ENCODE measurements around the gene LRIT2.

- TF ChIP-seq EZH2 (IDR thresholded peaks at IDR 0.05; ENCODE audit: borderline replicate concordance, insufficient read depth, low read length, poor library complexity, severe bottlenecking) (no peak), POLR2AphosphoS5 (IDR thresholded peaks at IDR 0.05) (no peak)
- TF ChIP-seq, protein P1, sequence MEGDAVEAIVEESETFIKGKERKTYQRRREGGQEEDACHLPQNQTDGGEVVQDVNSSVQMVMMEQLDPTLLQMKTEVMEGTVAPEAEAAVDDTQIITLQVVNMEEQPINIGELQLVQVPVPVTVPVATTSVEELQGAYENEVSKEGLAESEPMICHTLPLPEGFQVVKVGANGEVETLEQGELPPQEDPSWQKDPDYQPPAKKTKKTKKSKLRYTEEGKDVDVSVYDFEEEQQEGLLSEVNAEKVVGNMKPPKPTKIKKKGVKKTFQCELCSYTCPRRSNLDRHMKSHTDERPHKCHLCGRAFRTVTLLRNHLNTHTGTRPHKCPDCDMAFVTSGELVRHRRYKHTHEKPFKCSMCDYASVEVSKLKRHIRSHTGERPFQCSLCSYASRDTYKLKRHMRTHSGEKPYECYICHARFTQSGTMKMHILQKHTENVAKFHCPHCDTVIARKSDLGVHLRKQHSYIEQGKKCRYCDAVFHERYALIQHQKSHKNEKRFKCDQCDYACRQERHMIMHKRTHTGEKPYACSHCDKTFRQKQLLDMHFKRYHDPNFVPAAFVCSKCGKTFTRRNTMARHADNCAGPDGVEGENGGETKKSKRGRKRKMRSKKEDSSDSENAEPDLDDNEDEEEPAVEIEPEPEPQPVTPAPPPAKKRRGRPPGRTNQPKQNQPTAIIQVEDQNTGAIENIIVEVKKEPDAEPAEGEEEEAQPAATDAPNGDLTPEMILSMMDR (IDR thresholded peaks at IDR 0.05; ENCODE audit: poor library complexity, severe bottlenecking), result no peak
Measured at GRCh38 chr10:84175436-84175835, 49.9 kb downstream of the LRIT2 start.

Data from neural cell (in vitro differentiated cells).